HUES6 (cell line): Measurements from ENCODE around the gene DCP1B.

Source experiments
- H3K27ac ChIP-seq: 2 replicates; pipeline ENCODE4 v1.7.0; 2013; ENCODE audit warnings: low read depth, mild to moderate bottlenecking, low read length, inconsistent platforms
- H3K27me3 ChIP-seq: 2 replicates; pipeline ENCODE4 v1.6.1; 2013; ENCODE audit warnings: low read length; ENCODE audit not compliant: control insufficient read depth, insufficient read depth
- H3K36me3 ChIP-seq: 2 replicates; pipeline ENCODE4 v1.6.1; 2013; ENCODE audit warnings: low read length; ENCODE audit not compliant: control insufficient read depth, insufficient read depth
- H3K4me1 ChIP-seq: 2 replicates; pipeline ENCODE4 v1.6.1; 2013; ENCODE audit warnings: low read length; ENCODE audit not compliant: control insufficient read depth, insufficient read depth
- H3K4me3 ChIP-seq: 2 replicates; pipeline ENCODE4 v1.5.1; 2013; ENCODE audit warnings: low read depth, low read length
- H3K9ac ChIP-seq: one replicate; pipeline ENCODE4 v1.6.1; 2013; ENCODE audit warnings: mild to moderate bottlenecking, low read length
- H3K9me3 ChIP-seq: 2 replicates; pipeline ENCODE4 v1.6.1; 2013; ENCODE audit warnings: low read depth, low read length; ENCODE audit not compliant: control insufficient read depth, insufficient read depth

Gene DCP1B

DNA sequence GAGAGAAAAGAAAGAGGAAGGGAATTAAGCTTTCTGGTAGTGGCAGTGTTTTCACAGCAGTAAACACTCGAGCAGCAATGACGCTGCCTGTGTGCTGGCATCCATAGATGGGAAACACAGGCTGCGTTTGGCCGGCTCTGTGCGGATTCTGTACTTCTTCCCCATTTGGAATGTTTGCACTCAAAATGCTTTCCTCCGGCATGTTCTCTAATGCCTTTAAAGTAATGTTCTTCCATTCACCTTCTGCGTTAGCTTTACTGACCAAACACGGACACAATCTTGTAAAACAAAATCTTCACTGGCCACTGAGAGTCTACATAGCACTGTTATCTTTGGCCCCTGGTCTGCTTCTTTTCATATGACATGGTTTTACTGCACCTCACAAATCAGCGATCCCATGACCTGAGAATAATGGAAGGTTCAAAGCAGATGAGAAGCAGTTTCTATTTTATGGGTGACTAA lies 31.4 kb downstream of the DCP1B start:
- H3K27me3 ChIP-seq, result no peaks in the 10 kb centered on the region
- H3K9me3 ChIP-seq, result no peaks in the 10 kb centered on the region
- no peak overlapping the region for H3K27ac ChIP-seq
- no peaks in the 10 kb centered on the region for H3K36me3 ChIP-seq
- H3K4me1 ChIP-seq, result 0 out of 2 replicates have a peak, but pooled peaks cover 6% of the 10 kb centered on the region
- H3K9ac ChIP-seq, result no peak overlapping the region
- no peak overlapping the region for H3K4me3 ChIP-seq

DNA sequence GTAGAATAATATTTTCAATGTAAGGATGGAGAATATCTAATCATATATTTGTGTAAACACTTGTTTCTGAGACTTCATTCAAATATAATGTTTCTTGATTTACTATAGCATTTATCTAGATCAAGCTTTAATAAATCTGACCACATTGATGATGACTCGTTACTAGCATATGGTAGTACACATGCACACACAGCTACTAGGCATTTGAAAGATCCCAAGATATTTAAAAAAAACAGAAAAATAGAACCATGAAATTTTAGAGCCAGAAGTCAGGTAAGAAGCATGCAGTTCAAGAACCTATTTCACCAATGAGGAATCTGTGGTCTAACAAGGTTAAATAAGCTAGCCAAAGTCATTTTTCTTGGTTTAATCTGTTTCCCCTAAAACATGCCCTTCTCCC lies 32.0 kb downstream of the DCP1B start:
- peak overlapping the region; percentile 42 for H3K9ac ChIP-seq
- no peak overlapping the region for H3K4me3 ChIP-seq
- no peaks in the 10 kb centered on the region for H3K27me3 ChIP-seq
- H3K9me3 ChIP-seq, result no peaks in the 10 kb centered on the region
- H3K36me3 ChIP-seq, result no peaks in the 10 kb centered on the region
- 0 out of 2 replicates have a peak, but pooled peaks cover 6% of the 10 kb centered on the region for H3K4me1 ChIP-seq
- no peak overlapping the region for H3K27ac ChIP-seq

DNA sequence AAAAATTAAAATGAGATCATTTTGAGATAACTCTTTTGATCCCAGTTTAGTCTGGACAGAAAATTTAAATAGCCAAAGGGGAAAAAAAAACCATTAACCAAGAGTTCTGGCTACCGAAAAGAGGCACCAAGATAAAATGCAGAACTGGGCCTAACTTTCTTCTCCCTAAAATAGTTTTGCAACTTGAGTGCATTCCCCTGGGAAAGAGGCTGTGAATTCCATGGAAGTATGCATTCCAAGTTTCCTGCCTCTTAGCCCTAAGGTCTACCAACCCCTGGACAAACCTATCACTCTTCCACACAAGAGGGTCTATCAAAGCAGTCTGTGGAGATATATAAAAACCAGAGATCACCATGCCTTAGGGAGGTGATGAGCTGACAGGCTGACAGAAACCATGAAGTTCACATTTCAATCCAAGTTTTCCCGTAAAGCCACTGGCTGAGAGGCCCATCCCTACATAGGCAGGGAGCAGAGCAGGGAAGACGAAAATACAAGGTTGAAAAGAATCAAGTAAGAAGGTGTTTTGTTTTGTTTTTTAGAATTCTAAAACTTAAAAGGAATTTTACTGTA lies 33.8 kb downstream of the DCP1B start:
- Histone ChIP-seq H3K4me3 (no peak overlapping the region), H3K4me1 (peaks cover 12% of the 10 kb centered on the region; the same call in 1 of the 2 replicates), H3K27ac (no peak overlapping the region), H3K9ac (no peak overlapping the region), H3K9me3 (no peaks in the 10 kb centered on the region), H3K36me3 (peaks cover 3% of the 10 kb centered on the region; the same call in 1 of the 2 replicates), H3K27me3 (no peaks in the 10 kb centered on the region)

- no peak overlapping the region for H3K4me3 ChIP-seq
- H3K9ac ChIP-seq, result no peak overlapping the region
- peaks cover 9% of the 10 kb centered on the region; the same call in 1 of the 2 replicates for H3K4me1 ChIP-seq
- H3K27ac ChIP-seq, result no peak overlapping the region
- no peaks in the 10 kb centered on the region for H3K27me3 ChIP-seq
- H3K9me3 ChIP-seq, result no peaks in the 10 kb centered on the region
- peaks cover 23% of the 10 kb centered on the region for H3K36me3 ChIP-seq
Measured at GRCh38 chr12:1966561-1967226, 37.6 kb downstream of the DCP1B start.

DNA sequence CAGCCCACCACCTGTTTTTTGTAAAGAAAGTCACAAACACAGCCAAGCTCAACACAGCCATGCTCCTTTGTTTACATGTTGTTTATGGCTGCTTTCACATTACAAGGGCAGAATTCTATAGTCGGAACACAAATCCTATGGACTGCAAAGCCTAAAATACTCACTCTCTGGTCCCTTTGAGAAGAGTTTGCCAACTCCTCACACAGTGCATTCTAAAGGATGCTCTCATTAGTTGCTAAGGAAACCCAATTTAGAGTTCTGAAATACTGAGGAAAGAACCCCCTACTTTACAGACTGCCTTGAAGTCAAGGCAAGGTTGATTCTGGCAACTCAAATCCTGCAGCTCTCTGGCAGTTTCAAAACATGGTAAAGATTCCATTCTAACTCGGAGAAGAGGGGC lies 38.3 kb downstream of the DCP1B start:
- Histone ChIP-seq H3K27me3 (no peaks in the 10 kb centered on the region), H3K36me3 (peaks cover 24% of the 10 kb centered on the region), H3K4me3 (no peak overlapping the region), H3K27ac (no peak overlapping the region), H3K4me1 (peaks cover 9% of the 10 kb centered on the region; the same call in 1 of the 2 replicates), H3K9ac (no peak overlapping the region), H3K9me3 (no peaks in the 10 kb centered on the region)

DNA sequence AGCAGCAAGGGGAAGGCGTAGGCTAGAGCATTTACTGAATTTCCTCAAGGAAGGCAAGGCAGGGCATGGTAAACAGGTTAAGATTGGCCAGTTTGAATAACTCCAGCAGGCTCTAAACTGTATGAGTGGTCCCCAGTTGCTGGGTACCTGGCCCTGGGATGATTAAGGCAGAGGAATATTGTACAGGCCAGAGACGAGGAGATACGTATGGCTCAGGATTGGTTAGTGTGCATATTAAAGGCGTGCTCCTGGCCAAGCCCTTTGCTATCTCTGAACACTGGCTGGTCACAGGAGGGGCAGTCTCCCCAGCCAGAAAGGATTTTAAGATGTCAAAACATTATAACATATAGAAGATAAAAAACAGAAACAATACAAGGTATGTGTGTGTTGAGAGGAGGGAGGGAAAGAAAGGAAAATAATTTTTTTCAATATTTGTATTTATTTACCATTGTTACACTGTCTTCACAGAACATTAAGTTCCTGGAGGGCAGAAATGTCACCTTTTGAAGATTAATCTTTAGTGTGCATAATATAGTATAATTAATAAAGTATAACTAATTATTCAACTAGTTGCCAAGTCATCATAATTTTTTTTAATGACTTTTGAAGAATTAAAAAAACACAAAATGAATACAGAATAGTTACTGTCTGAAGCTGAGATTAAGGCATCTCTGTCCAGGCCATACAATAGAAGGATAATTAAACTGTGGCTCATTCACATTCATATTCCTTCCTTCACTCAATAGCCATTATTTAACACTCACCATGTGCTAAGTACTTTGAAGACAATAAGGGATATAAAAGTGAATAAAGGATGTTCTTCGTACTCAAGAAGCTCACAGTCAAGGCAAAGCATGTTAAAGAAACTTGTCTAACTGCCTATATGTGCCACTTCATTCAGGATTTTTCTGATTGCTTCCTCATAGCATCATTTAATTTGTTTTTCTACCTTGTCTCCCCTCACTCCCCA lies 41.9 kb downstream of the DCP1B start:
- H3K4me3 ChIP-seq, result no peak overlapping the region
- H3K27me3 ChIP-seq, result no peaks in the 10 kb centered on the region
- H3K4me1 ChIP-seq, result peaks cover 6% of the 10 kb centered on the region; the same call in 1 of the 2 replicates
- peaks cover 6% of the 10 kb centered on the region for H3K9me3 ChIP-seq
- no peak overlapping the region for H3K9ac ChIP-seq
- no peak overlapping the region for H3K27ac ChIP-seq
- peaks cover 28% of the 10 kb centered on the region for H3K36me3 ChIP-seq

DNA sequence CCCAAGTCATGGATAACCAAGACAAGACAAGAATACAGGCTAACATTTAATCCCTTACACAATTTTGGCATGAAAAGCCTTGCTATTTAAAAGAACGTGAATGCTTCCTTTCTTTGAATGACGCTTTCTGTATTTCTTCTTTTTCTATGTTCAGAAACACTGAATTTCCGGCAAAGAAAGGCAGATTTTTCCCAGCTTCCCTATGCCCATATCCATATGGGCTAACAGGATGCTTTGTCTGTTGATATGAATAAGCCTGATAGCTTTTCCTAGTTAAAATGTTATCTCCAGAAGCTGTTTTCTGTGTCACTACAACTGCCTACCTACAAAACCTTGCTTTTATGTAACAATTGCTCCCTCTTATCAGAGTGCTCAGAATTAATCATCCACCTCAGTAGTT lies 47.5 kb downstream of the DCP1B start:
- no peak overlapping the region for H3K4me3 ChIP-seq
- no peak overlapping the region for H3K9ac ChIP-seq
- H3K36me3 ChIP-seq, result peaks cover 22% of the 10 kb centered on the region
- no peak overlapping the region for H3K27ac ChIP-seq
- no peaks in the 10 kb centered on the region for H3K27me3 ChIP-seq
- no peaks in the 10 kb centered on the region for H3K4me1 ChIP-seq
- peaks cover 6% of the 10 kb centered on the region for H3K9me3 ChIP-seq

- no peak overlapping the region for H3K27ac ChIP-seq
- H3K27me3 ChIP-seq, result no peaks in the 10 kb centered on the region
- H3K4me3 ChIP-seq, result no peak overlapping the region
- H3K9me3 ChIP-seq, result no peaks in the 10 kb centered on the region
- peaks cover 3% of the 10 kb centered on the region; the same call in 1 of the 2 replicates for H3K4me1 ChIP-seq
- H3K36me3 ChIP-seq, result peaks cover 74% of the 10 kb centered on the region
- H3K9ac ChIP-seq, result no peak overlapping the region
Measured at GRCh38 chr12:1949771-1950470, 54.3 kb downstream of the DCP1B start.

DNA sequence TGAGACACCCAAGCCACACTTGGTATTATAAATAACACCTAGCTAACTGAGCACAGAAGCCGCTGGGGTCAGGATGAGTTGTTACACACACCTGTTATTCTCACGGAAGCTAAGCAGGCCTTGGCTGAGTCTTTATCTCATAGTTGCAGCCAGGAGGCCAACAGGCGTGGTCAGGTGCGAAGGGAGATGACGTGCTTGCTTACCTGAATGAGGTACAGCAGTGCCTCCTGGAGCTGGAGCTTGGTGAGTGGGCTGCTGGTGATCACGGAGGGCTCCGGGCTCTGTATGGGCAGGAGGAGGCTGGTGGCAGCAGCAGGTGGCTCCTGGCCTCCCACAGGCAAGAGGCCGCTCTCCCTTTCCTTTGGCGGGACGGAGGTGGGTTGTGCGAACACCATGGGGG lies 55.4 kb downstream of the DCP1B start:
- H3K9me3 ChIP-seq, result no peaks in the 10 kb centered on the region
- peaks cover 71% of the 10 kb centered on the region for H3K36me3 ChIP-seq
- H3K27me3 ChIP-seq, result no peaks in the 10 kb centered on the region
- H3K27ac ChIP-seq, result no peak overlapping the region
- no peak overlapping the region for H3K4me3 ChIP-seq
- no peak overlapping the region for H3K9ac ChIP-seq
- H3K4me1 ChIP-seq, result peaks cover 3% of the 10 kb centered on the region; the same call in 1 of the 2 replicates

DNA sequence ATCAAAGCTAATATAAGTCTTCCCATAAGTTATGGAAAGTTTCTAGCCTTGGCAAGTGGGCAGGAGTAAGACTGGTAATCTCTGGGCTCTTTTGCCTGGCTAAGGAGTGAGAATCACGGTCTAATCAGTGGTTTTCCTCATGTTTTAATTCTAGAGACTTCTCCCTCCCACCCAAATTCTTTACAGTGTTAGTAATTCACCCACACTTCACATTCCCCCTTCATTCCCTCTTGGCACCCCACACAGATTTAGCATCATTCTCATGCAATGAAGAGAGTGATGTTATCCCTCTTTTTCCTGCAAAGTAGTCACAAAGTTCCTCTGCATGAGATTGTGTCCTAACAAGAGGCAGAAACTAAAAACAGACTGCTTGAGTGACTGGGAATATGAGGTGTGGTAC lies 57.2 kb downstream of the DCP1B start:
- Histone ChIP-seq H3K9me3 (no peaks in the 10 kb centered on the region), H3K27me3 (no peaks in the 10 kb centered on the region), H3K4me3 (no peak overlapping the region), H3K9ac (no peak overlapping the region), H3K4me1 (peaks cover 3% of the 10 kb centered on the region; the same call in 1 of the 2 replicates), H3K36me3 (peaks cover 61% of the 10 kb centered on the region), H3K27ac (no peak overlapping the region)
